Body of pancreas (tissue), 4 donors: ENCODE data around the gene TBX4.

Experiments
- POLR2A ChIP-seq, 3 donors: fragments of 450-650 bp; IDR thresholded peaks; one replicate each; pipeline ENCODE4 v1.6.1; 2016; ENCODE audit warnings: antibody characterized with exemption in 3 of 3, mild to moderate bottlenecking in 2 of 3
- TF ChIP-seq, protein P1 (sequence below), 7 experiments: fragments of 450-650 bp in 4 of 7; fragments of 200-600 bp in 3 of 7; sonication (generic) in 3 of 7; IDR thresholded peaks; one replicate each; pipeline ENCODE4 v1.5.1; 2016 to 2019; ENCODE audit warnings: antibody characterized with exemption in 7 of 7

DNA sequence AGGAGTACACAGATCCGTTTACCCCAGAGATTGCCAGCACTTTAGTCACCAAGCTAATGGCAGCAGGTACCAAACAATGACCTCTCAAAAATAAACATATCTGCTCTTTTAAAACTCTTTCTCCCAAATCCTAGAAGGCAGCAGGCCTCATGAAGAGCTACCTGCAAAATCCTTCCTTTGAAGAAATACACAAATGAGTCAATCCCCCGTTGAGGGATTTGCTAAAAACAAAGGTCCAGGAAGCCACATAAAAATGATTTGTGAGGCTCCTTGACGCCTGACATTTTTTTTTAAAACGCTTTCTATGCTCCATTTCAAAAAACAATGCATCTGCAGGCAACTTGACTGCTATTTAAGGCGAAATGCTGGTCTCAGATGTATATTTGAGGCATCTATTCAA lies 80.6 kb downstream of the TBX4 start:
- TF ChIP-seq, protein P1, sequence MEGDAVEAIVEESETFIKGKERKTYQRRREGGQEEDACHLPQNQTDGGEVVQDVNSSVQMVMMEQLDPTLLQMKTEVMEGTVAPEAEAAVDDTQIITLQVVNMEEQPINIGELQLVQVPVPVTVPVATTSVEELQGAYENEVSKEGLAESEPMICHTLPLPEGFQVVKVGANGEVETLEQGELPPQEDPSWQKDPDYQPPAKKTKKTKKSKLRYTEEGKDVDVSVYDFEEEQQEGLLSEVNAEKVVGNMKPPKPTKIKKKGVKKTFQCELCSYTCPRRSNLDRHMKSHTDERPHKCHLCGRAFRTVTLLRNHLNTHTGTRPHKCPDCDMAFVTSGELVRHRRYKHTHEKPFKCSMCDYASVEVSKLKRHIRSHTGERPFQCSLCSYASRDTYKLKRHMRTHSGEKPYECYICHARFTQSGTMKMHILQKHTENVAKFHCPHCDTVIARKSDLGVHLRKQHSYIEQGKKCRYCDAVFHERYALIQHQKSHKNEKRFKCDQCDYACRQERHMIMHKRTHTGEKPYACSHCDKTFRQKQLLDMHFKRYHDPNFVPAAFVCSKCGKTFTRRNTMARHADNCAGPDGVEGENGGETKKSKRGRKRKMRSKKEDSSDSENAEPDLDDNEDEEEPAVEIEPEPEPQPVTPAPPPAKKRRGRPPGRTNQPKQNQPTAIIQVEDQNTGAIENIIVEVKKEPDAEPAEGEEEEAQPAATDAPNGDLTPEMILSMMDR (IDR thresholded peaks at IDR 0.05) = no peak
- TF ChIP-seq POLR2A (IDR thresholded peaks at IDR 0.05) = no peak
